HG03280 (cell line): Measurements from ENCODE around the gene PCDHB5.
"Not testable (repeated sequence)": the region's sequence is repeated elsewhere in the genome, so short reads cannot be mapped to it uniquely, and the experiment has no call there.

Experiments used
- ATAC-seq: cut with Tn5 transposase; IDR thresholded peaks from one replicate; pipeline ENCODE4 v1.9.1; 2021; ENCODE audit warnings: mild to moderate bottlenecking, moderate library complexity; ENCODE audit not compliant: unreplicated experiment

PCDHB5 gene

DNA sequence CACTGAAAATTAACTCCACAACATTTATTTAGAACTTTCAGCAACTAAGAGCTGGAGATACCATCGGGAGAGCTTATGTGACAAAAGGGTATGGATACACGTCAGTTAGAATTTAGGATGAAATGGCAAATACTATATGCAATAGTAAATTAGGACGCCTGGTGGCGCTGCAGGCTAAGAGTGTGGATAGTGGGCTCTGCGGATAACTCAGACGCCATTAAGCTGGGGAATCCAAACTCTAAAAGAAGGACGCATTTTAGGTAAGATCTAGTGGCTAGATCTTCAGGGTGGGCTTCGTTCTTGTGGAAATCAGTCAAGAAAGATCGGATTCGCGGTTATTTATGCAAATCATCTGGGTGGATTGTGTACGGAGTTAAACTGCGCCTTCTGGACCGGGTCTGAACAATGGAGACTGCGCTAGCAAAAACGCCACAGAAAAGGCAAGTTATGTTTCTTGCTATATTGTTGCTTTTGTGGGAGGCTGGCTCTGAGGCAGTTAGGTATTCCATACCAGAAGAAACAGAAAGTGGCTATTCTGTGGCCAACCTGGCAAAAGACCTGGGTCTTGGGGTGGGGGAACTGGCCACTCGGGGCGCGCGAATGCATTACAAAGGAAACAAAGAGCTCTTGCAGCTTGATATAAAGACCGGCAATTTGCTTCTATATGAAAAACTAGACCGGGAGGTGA, at the start of gene PCDHB5:
TSS of gene PCDHB5 (plus strand) at position 177 of the 688 bp plus-strand sequence. CDS start at position 406, 229 bp downstream.
- ATAC-seq: no peak

DNA sequence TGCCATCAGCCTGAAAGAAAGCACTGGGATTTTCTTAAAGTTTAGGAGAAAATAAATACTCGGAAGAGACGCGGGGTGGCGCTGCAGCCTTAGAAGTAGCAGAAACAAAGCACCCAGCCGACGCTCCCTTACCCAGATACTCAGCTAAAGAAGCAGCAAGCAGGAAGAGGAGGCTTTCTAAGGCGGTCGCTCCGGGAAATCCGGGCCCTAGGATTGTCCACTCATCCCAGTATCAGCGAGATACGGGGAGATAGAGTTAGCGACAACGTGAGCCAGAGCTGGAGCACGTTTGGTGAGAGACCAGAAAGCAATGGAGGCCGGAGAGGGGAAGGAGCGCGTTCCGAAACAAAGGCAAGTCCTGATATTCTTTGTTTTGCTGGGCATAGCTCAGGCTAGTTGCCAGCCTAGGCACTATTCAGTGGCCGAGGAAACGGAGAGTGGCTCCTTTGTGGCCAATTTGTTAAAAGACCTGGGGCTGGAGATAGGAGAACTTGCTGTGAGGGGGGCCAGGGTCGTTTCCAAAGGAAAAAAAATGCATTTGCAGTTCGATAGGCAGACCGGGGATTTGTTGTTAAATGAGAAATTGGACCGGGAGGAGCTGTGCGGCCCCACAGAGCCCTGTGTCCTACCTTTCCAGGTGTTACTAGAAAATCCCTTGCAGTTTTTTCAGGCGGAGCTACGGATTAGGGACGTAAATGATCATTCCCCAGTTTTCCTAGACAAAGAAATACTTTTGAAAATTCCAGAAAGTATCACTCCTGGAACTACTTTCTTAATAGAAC, 40.3 kb upstream of the PCDHB5 start, which contains the start of gene PCDHB2:
TSS of gene PCDHB2 (plus strand) at position 135 of the 782 bp plus-strand sequence. CDS start at position 311, 176 bp downstream.
- ATAC-seq: no peak

- no peak for ATAC-seq
These were observed 39.8 kb upstream of the PCDHB5 start for GRCh38 chr5:141095263-141095641.

DNA sequence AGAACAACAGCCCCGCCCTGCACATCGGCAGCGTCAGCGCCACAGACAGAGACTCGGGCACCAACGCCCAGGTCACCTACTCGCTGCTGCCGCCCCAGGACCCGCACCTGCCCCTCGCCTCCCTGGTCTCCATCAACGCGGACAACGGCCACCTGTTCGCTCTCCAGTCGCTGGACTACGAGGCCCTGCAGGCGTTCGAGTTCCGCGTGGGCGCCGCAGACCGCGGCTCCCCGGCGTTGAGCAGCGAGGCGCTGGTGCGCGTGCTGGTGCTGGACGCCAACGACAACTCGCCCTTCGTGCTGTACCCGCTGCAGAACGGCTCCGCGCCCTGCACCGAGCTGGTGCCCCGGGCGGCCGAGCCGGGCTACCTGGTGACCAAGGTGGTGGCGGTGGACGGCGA, 38.8 kb upstream of the PCDHB5 start:
- ATAC-seq: not testable (repeated sequence)

DNA sequence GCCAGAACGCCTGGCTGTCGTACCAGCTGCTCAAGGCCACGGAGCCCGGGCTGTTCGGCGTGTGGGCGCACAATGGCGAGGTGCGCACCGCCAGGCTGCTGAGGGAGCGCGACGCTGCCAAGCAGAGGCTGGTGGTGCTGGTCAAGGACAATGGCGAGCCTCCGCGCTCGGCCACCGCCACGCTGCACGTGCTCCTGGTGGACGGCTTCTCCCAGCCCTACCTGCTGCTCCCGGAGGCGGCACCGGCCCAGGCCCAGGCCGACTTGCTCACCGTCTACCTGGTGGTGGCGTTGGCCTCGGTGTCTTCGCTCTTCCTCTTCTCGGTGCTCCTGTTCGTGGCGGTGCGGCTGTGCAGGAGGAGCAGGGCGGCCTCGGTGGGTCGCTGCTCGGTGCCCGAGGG, 38.4 kb upstream of the PCDHB5 start:
- ATAC-seq: not testable (repeated sequence)

DNA sequence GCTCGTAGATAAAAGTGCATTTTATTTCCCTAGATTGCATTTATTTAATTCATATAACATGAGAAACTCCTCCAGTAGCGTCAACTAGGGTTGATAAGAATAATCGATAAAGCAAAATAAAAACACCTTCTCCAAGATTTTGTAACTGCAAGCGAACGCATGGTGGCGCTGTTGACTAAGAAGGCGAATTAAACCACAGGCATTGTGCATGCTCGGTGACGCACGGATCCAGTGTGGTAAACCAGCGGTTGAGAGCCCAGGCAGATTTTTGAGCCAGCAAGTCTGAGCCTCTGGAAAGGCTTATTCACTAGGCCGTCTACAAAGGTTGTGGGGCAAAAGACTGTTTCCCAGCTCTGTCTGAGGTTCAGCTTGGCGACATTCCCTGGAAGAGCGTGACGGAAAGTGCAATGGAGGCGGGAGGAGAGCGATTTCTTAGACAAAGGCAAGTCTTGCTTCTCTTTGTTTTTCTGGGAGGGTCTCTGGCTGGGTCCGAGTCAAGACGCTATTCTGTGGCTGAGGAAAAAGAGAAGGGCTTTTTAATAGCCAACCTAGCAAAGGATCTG, 34.7 kb upstream of the PCDHB5 start, which contains the start of gene PCDHB3:
TSS of gene PCDHB3 (plus strand) at position 231 of the 563 bp plus-strand sequence. CDS start at position 408, 177 bp downstream.
- ATAC-seq: no peak

GRCh38 chr5:141101059-141101458, 33.9 kb upstream of the PCDHB5 start:
- ATAC-seq: no peak

DNA sequence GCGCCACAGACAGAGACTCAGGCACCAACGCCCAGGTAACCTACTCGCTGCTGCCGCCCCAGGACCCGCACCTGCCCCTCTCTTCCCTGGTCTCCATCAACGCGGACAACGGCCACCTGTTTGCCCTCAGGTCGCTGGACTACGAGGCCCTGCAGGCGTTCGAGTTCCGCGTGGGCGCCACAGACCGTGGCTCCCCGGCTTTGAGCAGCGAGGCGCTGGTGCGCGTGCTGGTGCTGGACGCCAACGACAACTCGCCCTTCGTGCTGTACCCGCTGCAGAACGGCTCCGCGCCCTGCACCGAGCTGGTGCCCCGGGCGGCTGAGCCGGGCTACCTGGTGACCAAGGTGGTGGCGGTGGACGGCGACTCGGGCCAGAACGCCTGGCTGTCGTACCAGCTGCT, 32.9 kb upstream of the PCDHB5 start:
- ATAC-seq: not testable (repeated sequence)

DNA sequence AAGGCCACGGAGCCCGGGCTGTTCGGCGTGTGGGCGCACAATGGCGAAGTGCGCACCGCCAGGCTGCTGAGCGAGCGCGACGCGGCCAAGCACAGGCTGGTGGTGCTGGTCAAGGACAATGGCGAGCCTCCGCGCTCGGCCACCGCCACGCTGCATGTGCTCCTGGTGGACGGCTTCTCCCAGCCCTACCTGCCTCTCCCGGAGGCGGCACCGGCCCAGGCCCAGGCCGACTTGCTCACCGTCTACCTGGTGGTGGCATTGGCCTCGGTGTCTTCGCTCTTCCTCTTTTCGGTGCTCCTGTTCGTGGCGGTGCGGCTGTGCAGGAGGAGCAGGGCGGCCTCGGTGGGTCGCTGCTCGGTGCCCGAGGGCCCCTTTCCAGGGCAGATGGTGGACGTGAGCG, 32.5 kb upstream of the PCDHB5 start:
- not testable (repeated sequence) for ATAC-seq

DNA sequence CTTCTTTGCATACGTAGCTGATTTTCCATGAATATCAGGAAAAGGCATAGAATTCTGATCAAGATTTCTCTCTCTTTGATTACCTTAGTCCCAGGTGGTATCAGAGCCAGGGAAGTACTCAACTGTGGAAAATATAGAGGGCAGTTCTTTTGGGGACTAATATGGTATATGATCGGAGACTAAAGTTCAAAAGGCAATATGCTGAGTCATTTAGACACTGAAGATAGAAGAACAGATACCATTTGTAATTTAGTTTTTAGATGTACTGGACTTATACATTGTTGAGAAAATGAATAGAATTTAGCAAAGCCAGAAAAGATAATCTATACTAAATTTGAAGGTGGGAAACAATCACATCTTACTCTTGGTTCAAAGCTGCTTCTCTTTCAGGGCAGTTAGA, 29.7 kb upstream of the PCDHB5 start:
- ATAC-seq: no peak

GRCh38 chr5:141119250-141119649, 15.8 kb upstream of the PCDHB5 start:
- no peak for ATAC-seq

DNA sequence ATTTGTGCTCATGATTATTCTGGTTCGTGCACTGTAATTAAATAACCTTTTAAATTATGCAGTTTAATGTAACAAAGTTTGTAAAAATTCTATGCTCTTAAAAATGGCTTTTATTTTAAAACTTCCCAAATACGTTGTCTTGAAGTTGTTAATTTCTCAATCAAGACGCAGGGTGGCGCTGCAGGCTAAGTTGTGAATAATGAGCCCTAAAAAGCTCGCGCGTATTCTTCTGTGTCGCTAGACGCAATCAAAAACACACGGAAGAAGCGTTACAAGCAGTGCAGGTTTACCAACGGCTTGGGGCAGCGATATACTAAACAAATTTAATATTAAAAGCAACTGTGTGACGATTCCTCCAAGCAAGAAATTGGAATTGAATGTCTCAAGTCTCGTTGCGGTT, 13.4 kb upstream of the PCDHB5 start, which contains the start of gene PCDHB4:
TSS of gene PCDHB4 (plus strand) at position 256 of the 400 bp plus-strand sequence. CDS start 181 bp downstream, outside the sequence.
- ATAC-seq: no peak

- ATAC-seq: no peak
These were observed 13.0 kb upstream of the PCDHB5 start for GRCh38 chr5:141121985-141122384.

GRCh38 chr5:141123396-141124135, 11.4 kb upstream of the PCDHB5 start:
- ATAC-seq: not testable (repeated sequence)

DNA sequence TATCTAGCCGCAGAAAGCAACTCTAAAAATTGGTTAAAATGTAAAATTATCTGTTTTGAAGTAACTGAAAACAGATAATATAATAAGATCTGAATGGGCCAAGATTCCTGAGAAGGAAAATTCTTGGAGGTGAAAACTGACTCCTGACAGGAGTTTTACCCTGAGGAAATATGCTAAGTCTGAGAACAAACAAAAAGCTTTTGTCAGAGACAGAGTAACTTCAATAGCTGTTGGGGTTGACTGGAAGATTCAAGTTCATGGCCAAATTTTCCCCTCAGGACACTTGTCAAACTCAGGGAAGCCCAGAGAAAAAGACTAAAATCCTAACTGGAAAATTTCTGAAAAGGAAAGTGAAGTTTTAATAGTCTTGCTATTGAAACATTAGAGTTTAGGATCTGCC, 7.7 kb upstream of the PCDHB5 start:
- no peak for ATAC-seq

GRCh38 chr5:141135718-141136266, 786 bp downstream of the PCDHB5 start:
- ATAC-seq: no peak

GRCh38 chr5:141137346-141137745, 2.3 kb downstream of the PCDHB5 start:
- ATAC-seq: not testable (repeated sequence)

DNA sequence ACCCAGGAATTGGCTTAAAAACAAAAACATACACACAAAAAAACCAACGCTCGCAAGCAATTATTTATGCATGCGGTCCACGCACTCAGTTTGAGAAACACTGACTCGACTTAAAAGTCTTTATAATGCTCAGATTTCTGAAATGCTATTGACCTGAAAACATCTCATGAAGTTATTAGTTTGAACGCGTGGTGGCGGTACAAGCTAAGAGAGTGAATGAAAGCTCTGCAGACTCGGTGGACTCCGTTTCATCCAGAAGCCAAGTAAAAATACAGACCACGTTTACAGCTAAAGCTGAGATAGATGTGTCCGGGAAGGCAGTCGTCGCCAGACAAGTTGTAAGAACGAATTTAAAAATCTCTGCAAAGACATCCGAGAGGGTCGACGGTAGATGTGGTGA, 14.8 kb downstream of the PCDHB5 start, which contains the start of gene PCDHB6:
TSS of gene PCDHB6 (plus strand) at position 246 of the 400 bp plus-strand sequence. CDS start 201 bp downstream, outside the sequence.
- no peak for ATAC-seq

- no peak for ATAC-seq
These were observed 15.4 kb downstream of the PCDHB5 start for GRCh38 chr5:141150224-141150992.

DNA sequence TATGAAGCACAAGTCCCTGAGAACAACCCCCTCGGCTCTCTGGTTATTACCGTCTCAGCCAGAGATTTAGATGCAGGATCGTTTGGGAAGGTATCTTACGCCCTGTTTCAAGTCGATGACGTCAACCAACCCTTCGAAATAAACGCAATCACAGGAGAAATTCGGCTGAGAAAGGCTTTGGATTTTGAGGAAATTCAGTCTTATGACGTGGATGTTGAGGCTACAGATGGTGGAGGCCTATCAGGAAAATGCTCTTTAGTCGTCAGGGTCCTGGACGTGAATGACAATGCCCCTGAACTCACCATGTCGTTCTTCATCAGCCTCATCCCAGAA, 16.0 kb downstream of the PCDHB5 start:
- no peak for ATAC-seq
